ENCODE measurements around the gene JUN. TPM values are rescaled to one million over a fixed set of nuclear protein-coding genes. Genes with fewer than 3 reads are reported as not detected.

Gene JUN
- total and polyA plus RNA-seq, 2 experiments from 2014 or later: 23.3 to 28.5 TPM

DNA sequence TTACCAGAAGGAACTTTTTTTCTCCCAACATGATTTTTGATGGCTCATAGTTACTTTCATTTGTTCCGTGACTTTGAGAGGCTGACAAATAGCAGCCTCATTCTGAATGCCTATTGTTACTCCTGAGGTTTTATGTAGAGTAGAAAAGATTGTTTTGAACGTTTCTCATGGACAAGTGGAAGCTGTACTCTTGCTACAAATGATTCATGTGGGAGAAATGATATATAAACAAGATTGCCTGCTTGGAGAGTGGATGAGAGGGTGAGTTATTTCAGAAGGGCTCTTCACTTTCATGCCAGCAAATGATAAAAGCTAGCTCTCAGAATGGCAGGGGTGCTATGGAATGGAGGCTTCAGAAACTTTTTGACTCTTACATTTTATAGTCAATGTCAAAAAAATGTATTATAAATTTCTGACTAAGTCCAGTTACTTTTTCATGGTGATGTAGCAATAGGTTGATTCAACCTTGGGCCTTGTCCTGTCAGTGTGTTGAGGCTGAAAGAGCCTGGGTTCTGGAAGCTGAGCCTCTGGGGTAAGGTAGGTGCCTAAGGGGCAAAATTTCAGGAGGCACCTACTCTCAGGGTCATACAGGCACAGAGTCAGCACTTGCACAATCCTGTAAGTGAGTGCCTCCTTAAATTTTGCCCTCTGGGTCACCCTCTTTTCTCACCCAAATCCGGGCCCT is 19.4 kb downstream of the JUN start:
- Histone ChIP-seq H3K27ac (ENCODE audit: low read depth) (no peak overlapping the region), H3F3A (replicated peaks; ENCODE audit: low read depth) (no peaks in the 10 kb centered on the region), H2AFZ (no peak overlapping the region), H3K27me3 (ENCODE audit: insufficient read depth) (no peaks in the 10 kb centered on the region), H4K20me1 (replicated peaks; ENCODE audit: insufficient read depth) (no peaks in the 10 kb centered on the region), H3K79me2 (replicated peaks; ENCODE audit: insufficient read depth) (no peaks in the 10 kb centered on the region), H3K4me1 (ENCODE audit: insufficient read depth) (no peaks in the 10 kb centered on the region), H3K36me3 (ENCODE audit: insufficient read depth) (no peaks in the 10 kb centered on the region), H3K9me2 (ENCODE audit: insufficient read depth) (no peaks in the 10 kb centered on the region; the same call in 1 of the 2 replicates), H3K4me2 (no peak overlapping the region), H3K4me3 (no peak overlapping the region)
- H3K27me3 Mint-ChIP-seq (ENCODE audit: insufficient read depth, low read depth, poor library complexity): no peaks in the 10 kb centered on the region
- no peak overlapping the region for H3K4me3 Mint-ChIP-seq
- DNase-seq (ENCODE audit: low spot score): no peak
- ATAC-seq: no peak
- TF ChIP-seq JUNB (IDR thresholded peaks at IDR 0.05; ENCODE audit: unreplicated experiment) (no peak), NANOG (IDR thresholded peaks at IDR 0.05; ENCODE audit: borderline replicate concordance) (no peak), ZNF331 (CRISPR knock-in tag; IDR thresholded peaks at IDR 0.05; ENCODE audit: low read depth) (no peak), EZH2phosphoT487 (IDR thresholded peaks at IDR 0.05; ENCODE audit: unreplicated experiment) (no peak), ZNF114 (CRISPR knock-in tag; IDR thresholded peaks at IDR 0.05) (no peak), STAT1 (IDR thresholded peaks at IDR 0.05; ENCODE audit: unreplicated experiment) (no peak), POLR2AphosphoS5 (IDR thresholded peaks at IDR 0.05; ENCODE audit: low read depth) (no peak)
- TF ChIP-seq, protein P1, sequence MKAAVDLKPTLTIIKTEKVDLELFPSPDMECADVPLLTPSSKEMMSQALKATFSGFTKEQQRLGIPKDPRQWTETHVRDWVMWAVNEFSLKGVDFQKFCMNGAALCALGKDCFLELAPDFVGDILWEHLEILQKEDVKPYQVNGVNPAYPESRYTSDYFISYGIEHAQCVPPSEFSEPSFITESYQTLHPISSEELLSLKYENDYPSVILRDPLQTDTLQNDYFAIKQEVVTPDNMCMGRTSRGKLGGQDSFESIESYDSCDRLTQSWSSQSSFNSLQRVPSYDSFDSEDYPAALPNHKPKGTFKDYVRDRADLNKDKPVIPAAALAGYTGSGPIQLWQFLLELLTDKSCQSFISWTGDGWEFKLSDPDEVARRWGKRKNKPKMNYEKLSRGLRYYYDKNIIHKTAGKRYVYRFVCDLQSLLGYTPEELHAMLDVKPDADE (IDR thresholded peaks at IDR 0.05): no peak
- TF ChIP-seq, protein P2, sequence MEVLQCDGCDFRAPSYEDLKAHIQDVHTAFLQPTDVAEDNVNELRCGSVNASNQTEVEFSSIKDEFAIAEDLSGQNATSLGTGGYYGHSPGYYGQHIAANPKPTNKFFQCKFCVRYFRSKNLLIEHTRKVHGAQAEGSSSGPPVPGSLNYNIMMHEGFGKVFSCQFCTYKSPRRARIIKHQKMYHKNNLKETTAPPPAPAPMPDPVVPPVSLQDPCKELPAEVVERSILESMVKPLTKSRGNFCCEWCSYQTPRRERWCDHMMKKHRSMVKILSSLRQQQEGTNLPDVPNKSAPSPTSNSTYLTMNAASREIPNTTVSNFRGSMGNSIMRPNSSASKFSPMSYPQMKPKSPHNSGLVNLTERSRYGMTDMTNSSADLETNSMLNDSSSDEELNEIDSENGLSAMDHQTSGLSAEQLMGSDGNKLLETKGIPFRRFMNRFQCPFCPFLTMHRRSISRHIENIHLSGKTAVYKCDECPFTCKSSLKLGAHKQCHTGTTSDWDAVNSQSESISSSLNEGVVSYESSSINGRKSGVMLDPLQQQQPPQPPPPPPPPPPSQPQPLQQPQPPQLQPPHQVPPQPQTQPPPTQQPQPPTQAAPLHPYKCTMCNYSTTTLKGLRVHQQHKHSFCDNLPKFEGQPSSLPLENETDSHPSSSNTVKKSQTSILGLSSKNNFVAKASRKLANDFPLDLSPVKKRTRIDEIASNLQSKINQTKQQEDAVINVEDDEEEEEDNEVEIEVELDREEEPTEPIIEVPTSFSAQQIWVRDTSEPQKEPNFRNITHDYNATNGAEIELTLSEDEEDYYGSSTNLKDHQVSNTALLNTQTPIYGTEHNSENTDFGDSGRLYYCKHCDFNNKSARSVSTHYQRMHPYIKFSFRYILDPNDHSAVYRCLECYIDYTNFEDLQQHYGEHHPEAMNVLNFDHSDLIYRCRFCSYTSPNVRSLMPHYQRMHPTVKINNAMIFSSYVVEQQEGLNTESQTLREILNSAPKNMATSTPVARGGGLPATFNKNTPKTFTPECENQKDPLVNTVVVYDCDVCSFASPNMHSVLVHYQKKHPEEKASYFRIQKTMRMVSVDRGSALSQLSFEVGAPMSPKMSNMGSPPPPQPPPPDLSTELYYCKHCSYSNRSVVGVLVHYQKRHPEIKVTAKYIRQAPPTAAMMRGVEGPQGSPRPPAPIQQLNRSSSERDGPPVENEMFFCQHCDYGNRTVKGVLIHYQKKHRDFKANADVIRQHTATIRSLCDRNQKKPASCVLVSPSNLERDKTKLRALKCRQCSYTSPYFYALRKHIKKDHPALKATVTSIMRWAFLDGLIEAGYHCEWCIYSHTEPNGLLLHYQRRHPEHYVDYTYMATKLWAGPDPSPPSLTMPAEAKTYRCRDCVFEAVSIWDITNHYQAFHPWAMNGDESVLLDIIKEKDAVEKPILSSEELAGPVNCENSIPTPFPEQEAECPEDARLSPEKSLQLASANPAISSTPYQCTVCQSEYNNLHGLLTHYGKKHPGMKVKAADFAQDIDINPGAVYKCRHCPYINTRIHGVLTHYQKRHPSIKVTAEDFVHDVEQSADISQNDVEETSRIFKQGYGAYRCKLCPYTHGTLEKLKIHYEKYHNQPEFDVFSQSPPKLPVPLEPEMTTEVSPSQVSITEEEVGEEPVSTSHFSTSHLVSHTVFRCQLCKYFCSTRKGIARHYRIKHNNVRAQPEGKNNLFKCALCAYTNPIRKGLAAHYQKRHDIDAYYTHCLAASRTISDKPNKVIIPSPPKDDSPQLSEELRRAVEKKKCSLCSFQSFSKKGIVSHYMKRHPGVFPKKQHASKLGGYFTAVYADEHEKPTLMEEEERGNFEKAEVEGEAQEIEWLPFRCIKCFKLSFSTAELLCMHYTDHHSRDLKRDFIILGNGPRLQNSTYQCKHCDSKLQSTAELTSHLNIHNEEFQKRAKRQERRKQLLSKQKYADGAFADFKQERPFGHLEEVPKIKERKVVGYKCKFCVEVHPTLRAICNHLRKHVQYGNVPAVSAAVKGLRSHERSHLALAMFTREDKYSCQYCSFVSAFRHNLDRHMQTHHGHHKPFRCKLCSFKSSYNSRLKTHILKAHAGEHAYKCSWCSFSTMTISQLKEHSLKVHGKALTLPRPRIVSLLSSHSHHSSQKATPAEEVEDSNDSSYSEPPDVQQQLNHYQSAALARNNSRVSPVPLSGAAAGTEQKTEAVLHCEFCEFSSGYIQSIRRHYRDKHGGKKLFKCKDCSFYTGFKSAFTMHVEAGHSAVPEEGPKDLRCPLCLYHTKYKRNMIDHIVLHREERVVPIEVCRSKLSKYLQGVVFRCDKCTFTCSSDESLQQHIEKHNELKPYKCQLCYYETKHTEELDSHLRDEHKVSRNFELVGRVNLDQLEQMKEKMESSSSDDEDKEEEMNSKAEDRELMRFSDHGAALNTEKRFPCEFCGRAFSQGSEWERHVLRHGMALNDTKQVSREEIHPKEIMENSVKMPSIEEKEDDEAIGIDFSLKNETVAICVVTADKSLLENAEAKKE (CRISPR knock-in tag; IDR thresholded peaks at IDR 0.05): no peak
- H3K36me3 Mint-ChIP-seq (ENCODE audit: low read depth): no peaks in the 10 kb centered on the region
- H3K4me1 Mint-ChIP-seq: peaks cover 10% of the 10 kb centered on the region; the same call in 2 of the 3 replicates
- H3K27ac Mint-ChIP-seq: no peak overlapping the region
- H3K9me3 Mint-ChIP-seq: no peaks in the 10 kb centered on the region

Data from GM23338 (cell line).